HL-60 (cell line): ENCODE measurements around the gene ADAMTS17.

Source experiments
- DNase-seq, 2 experiments: peaks; one replicate each; pipeline ENCODE4 v3.0.0-alpha.2; 2010 to 2020; ENCODE audit warnings: low read depth in 1 of 2, low spot score in 1 of 2
- H3K27ac ChIP-seq: fragments of 250-450 bp; sonication (Bioruptor Pico); replicated peaks from 2 replicates; pipeline ENCODE4 v1.5.1; 2020; ENCODE audit warnings: mild to moderate bottlenecking, moderate library complexity
- H3K27me3 ChIP-seq: fragments of 250-450 bp; sonication (Bioruptor Pico); 2 replicates; pipeline ENCODE4 v1.5.1; 2021; ENCODE audit warnings: mild to moderate bottlenecking, moderate library complexity; ENCODE audit not compliant: insufficient read depth, poor library complexity, severe bottlenecking
- H3K4me3 ChIP-seq: replicated peaks from 2 replicates; pipeline ENCODE4 v1.5.1; 2011; ENCODE audit warnings: mild to moderate bottlenecking, control low read depth, low read length; ENCODE audit not compliant: insufficient read depth
- GABPA ChIP-seq: IDR thresholded peaks from 2 replicates; pipeline ENCODE4 v1.6.1; 2012; ENCODE audit warnings: low read depth
- POLR2AphosphoS5 ChIP-seq: IDR thresholded peaks from 2 replicates; pipeline ENCODE4 v1.6.1; 2012; ENCODE audit warnings: low read depth
- SPI1 ChIP-seq: IDR thresholded peaks from 2 replicates; pipeline ENCODE4 v1.6.1; 2012; ENCODE audit warnings: low read depth, mild to moderate bottlenecking, borderline replicate concordance
- TF ChIP-seq, protein P1 (sequence below): IDR thresholded peaks from 2 replicates; pipeline ENCODE4 v1.6.1; 2012; ENCODE audit warnings: low read depth; ENCODE audit not compliant: insufficient replicate concordance
- TF ChIP-seq, protein P2 (sequence below): IDR thresholded peaks from one replicate; pipeline ENCODE4 v1.5.1; 2011; ENCODE audit warnings: low read length, control low read depth, inconsistent platforms; ENCODE audit not compliant: insufficient read depth

ADAMTS17 gene

DNA sequence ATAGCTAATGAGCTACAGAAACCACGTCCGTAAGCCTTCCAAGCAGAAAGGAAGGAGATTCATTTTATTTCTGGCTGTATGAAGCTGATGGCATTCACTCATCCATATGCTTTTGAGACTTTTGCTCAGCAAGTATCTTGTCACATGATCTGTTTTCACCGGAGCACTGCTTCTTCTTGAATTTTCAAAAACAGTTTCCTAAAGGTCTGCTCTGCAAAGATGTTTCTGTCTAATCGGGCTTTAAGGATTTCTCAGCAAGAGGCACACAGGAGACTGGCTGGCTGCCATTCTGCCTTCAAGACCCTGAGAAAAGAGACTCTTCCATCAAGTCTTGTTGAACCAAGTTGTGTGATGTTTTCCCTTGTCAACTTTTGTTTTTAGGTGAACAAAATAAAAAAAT lies 319.0 kb downstream of the ADAMTS17 start:
- no peak for DNase-seq
- no peaks in the 10 kb centered on the region for H3K27me3 ChIP-seq
- no peak overlapping the region for H3K27ac ChIP-seq
- TF ChIP-seq POLR2AphosphoS5 (no peak), GABPA (no peak), SPI1 (no peak)
- TF ChIP-seq, protein P1, sequence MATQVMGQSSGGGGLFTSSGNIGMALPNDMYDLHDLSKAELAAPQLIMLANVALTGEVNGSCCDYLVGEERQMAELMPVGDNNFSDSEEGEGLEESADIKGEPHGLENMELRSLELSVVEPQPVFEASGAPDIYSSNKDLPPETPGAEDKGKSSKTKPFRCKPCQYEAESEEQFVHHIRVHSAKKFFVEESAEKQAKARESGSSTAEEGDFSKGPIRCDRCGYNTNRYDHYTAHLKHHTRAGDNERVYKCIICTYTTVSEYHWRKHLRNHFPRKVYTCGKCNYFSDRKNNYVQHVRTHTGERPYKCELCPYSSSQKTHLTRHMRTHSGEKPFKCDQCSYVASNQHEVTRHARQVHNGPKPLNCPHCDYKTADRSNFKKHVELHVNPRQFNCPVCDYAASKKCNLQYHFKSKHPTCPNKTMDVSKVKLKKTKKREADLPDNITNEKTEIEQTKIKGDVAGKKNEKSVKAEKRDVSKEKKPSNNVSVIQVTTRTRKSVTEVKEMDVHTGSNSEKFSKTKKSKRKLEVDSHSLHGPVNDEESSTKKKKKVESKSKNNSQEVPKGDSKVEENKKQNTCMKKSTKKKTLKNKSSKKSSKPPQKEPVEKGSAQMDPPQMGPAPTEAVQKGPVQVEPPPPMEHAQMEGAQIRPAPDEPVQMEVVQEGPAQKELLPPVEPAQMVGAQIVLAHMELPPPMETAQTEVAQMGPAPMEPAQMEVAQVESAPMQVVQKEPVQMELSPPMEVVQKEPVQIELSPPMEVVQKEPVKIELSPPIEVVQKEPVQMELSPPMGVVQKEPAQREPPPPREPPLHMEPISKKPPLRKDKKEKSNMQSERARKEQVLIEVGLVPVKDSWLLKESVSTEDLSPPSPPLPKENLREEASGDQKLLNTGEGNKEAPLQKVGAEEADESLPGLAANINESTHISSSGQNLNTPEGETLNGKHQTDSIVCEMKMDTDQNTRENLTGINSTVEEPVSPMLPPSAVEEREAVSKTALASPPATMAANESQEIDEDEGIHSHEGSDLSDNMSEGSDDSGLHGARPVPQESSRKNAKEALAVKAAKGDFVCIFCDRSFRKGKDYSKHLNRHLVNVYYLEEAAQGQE = no peak
- TF ChIP-seq, protein P2, sequence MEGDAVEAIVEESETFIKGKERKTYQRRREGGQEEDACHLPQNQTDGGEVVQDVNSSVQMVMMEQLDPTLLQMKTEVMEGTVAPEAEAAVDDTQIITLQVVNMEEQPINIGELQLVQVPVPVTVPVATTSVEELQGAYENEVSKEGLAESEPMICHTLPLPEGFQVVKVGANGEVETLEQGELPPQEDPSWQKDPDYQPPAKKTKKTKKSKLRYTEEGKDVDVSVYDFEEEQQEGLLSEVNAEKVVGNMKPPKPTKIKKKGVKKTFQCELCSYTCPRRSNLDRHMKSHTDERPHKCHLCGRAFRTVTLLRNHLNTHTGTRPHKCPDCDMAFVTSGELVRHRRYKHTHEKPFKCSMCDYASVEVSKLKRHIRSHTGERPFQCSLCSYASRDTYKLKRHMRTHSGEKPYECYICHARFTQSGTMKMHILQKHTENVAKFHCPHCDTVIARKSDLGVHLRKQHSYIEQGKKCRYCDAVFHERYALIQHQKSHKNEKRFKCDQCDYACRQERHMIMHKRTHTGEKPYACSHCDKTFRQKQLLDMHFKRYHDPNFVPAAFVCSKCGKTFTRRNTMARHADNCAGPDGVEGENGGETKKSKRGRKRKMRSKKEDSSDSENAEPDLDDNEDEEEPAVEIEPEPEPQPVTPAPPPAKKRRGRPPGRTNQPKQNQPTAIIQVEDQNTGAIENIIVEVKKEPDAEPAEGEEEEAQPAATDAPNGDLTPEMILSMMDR = no peak
- no peak overlapping the region for H3K4me3 ChIP-seq

- DNase-seq = no peak
- TF ChIP-seq POLR2AphosphoS5 (no peak), SPI1 (no peak), GABPA (no peak)
- TF ChIP-seq, protein P2 = no peak
- TF ChIP-seq, protein P1 = no peak
- H3K4me3 ChIP-seq = no peak overlapping the region
- H3K27ac ChIP-seq = no peak overlapping the region
- no peaks in the 10 kb centered on the region for H3K27me3 ChIP-seq
Measured at GRCh38 chr15:100022391-100022790, 319.4 kb downstream of the ADAMTS17 start.

DNA sequence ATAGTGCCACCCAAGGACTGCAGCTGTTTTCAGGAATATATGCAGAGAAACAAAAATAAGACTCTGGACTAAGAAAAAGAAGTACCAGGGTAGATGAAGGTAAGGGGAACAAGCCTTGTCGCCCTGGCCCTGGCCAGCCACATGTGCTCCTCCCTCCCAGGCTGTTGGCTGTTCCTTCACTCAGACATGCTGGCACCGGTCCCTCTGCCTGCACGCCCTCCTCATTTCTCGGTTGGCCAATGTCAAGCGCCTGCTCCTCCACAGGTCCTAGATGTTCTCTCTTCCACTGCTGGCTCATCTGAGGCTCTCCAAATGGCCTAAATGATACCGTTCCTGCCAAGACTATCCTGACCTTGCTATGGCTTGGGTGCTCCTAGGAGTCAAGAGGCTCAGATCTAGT lies 320.1 kb downstream of the ADAMTS17 start:
- no peaks in the 10 kb centered on the region for H3K27me3 ChIP-seq
- TF ChIP-seq SPI1 (no peak), GABPA (no peak), POLR2AphosphoS5 (no peak)
- TF ChIP-seq, protein P1 = no peak
- TF ChIP-seq, protein P2 = no peak
- DNase-seq = no peak
- no peak overlapping the region for H3K27ac ChIP-seq
- no peak overlapping the region for H3K4me3 ChIP-seq
